GM19240 (cell line): ENCODE measurements around the gene ZFX.
"Not testable (repeated sequence)": the region's sequence is repeated elsewhere in the genome, so short reads cannot be mapped to it uniquely, and the experiment has no call there.

ENCODE experiments used
- DNase-seq: peaks from one replicate; pipeline ENCODE4 v3.0.0; 2011; ENCODE audit warnings: low spot score; ENCODE audit not compliant: insufficient read length

The ZFX gene

DNA sequence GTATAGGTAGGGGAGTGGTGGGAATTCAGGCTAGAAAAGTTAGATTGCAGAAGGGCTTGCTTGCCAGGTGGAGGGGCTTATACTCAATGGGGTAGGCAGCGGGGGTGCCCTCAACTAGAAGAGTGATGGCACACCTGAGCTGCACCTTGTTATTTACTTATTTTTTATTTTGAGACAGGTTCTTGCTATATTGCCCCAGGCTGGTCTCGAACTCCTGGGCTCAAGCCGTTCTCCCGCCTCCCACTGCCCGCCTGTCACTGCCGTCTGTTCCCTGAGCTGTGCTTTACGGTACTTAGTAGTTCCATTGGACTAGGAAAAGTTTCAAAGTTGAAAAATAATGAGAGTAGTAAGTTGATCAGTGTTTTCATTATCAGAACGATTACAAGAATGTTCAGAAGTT, 2.0 kb downstream of the ZFX start:
- DNase-seq, result no peak

DNA sequence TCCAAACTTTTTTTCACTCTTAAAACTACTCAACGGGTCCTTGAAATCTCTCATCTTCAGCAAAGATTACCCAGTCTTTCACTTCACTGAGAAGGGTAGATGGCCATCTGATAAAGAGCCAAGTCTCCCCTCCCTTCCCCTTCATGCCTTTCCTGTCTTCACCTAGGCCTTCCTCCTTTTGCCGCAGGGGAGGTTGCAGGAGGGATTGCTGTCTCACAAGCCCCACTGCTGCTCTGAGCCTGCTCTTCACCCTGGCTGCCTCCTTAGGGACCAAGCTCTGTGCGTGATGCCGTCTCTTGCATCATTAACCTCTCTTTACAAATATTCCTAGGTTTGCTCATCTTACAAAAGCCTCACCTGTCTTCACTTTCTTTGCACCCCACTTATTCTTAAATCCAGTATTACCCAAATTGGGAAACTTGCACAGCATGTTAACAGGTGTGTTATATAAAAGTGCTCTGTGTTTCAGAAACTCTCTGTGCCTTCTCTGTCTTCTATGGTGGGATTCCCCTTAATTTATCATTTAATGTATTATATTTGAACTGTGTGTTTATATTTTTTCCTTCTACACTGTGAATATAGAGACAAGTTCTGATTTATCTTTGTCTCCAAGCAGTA, 3.8 kb downstream of the ZFX start:
- no peak for DNase-seq

DNA sequence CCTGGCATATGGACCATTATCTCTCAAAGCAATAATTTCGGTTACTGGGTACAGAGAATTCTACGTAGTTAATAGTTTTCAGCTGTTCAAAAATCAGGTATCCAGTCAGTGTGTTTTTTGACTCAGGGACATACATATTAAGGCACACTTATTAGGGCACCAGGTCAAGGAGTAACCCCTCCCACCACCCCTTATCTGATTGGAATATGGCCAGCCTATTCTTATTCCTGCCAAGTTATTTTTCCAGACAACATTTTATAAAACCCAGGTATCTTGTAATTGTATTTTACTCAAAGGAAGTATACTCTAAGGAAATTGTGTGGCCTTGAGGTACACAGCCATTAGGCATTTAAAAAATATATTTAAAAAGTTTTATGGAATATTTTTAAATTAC, 4.3 kb downstream of the ZFX start:
- no peak for DNase-seq

DNA sequence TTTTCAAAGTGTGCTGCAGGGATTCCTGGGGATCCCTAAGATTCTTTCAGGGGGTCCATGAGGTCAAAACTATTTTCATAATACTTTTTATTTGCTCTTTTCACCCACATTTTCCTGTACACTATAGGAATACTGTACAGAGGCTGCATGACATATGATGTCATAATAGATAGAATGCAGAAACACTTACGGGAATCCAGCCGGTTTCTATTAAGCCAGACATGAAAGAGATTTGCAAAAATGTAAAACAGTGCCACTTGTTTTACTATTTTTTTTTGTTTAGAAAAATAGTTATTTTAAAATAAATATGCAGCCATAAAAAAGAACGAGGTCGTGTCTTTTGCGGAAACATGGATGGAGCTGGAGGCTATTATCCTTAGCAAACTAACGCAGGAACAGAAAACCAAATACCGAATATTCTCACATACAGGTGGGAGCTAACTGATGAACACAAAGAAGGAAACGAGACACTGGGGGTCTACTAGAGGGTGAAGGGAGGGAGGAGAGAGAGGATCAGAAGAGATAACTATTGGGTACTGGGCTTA, 5.0 kb downstream of the ZFX start:
- no peak for DNase-seq

DNA sequence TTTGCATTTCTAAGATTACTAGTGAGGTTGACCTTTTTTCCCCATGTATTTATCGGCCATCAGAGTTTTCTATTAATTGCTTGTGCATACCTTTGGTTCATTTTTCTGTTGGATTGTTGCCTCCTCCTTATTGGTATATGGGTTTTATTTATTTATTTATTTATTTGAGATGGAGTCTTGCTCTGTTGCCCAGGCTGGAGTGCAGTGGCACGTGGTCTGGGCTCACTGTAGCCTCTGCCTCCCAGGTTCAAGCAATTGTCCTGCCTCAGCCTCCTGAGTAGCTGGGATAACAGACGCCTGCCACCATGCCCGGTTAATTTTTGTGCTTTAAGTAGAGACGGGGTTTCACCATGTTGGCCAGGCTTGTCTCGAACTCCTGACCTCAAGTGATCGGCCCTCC, 6.2 kb downstream of the ZFX start:
- not testable (repeated sequence) for DNase-seq

DNA sequence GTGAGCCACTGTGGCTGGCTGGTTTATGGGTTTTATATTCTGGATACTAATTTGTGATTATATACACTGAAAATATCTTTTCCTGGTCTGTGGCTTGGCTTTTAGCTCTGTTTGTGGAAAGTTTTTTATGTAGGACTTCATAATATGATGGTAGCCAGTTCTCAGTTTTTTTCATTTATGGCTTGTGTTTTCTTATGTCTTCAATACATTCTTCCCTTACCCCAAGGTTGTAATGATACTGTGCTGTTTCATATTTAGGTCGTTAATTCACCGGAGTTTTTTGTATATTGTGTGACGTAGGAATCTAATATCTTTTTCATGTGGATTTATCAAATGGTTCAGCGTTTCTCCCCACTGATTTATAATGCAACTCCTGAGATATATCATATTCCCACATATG, 6.6 kb downstream of the ZFX start:
- DNase-seq, result no peak

DNA sequence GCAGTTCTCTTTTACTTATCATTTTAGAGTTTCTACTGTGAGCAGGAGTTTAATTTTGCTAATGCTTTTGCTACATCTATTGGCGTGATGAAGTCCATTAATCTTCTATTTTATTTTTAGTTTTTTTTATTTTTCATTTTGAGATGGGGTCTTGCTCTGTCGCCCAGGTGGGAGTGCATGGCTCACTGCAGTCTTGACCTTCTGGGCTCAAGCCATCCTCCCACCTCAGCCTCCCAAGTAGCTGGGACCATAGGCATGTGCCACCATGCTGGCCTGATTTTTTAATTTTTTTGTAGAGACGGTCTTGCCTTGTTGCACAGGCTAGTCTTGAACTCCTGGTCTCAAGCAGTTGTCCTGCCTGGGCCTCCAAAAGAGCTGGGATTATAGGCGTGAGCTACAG, 9.4 kb downstream of the ZFX start:
- DNase-seq, result no peak

DNA sequence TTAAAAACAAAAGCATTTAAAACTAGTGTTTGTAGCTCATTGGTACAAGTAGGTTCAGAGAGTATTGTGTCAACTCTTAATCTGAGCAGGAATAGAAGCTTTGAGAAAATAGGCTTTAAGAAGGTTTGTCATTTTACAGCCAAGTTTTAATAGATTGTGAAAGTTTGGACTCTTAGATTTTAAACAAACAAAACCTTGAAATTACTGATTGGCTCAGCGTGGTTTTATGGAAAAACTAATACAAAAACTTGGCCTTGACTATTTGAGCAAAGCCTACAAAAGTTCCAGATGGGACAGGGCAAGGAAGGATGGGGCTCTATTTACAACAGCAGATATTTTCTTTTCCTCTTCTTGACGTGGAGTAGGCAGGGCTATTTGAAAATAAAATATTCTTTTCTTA, 16.5 kb downstream of the ZFX start:
- DNase-seq, result no peak

DNA sequence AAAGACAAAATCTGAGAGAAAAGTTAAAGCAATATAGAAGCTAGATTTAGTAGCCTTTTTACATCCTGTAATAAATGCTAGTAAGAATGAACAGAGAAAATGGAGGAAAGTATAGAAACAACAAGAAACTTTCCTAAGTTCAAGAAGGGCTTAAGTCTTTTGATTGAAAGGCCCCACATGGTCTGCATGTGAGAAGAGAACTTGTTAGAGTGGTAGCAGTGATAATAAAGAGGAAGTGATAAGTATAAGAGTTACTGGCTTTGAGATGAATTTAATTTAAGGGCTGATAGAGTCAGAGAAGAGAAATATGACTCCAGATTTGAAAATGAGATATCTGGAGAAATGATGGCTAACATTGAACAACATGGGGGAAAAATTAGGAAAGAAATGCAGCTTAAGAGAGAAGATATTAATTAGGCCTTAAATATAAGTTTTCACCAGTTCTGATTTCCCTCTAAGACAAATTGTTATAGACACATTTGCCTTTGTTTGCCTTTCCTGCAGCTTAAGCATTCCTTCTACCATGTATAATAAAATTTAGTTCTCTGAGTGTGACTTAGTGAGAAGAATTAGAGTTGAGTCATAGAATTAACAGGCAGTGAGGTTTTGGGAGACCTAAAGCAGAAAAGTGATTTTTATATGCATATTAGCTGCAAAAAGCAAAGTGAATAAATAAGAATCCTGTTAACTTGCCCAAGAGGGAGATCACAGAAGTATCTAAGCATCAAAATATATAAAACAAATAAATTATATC, 18.4 kb downstream of the ZFX start:
- DNase-seq, result no peak

DNA sequence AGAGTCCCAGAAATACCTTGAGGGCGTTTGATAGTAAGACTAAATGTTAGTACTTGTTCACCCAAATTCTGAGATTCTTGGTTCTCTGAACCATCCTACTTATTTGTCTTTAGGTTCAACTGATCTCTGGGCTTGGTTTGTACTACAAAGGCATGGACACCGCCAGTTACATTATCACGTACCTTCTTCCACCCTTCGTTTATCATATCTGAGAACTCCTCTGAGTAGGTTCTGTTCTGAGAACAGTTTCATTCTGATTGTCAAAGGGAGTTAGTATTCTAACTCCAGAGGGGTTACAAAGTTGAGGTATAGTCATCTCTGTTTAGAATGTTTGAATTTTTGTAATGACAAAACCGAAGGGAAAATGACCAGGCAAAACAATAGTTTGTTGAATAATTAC, 19.3 kb downstream of the ZFX start:
- no peak for DNase-seq

DNA sequence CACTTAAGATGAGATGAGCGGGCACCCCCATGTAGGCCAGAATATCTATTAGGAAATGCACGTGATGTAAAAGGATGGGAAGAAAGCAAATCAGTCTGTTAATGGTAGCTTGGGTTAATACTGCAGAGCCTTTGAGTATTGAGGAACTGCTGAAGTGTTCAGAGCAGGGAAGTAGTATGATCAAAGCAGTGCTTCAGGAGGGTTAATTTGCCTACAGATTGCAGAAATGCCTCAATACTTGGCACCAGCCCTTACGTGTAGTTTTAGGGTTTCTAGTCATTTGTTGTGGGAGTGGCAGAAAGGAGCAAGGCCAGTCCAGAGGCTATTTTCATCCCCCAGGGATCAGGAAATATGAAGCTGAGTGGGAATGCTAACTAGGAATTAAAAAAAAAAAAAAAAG, 19.7 kb downstream of the ZFX start:
- no peak for DNase-seq

DNA sequence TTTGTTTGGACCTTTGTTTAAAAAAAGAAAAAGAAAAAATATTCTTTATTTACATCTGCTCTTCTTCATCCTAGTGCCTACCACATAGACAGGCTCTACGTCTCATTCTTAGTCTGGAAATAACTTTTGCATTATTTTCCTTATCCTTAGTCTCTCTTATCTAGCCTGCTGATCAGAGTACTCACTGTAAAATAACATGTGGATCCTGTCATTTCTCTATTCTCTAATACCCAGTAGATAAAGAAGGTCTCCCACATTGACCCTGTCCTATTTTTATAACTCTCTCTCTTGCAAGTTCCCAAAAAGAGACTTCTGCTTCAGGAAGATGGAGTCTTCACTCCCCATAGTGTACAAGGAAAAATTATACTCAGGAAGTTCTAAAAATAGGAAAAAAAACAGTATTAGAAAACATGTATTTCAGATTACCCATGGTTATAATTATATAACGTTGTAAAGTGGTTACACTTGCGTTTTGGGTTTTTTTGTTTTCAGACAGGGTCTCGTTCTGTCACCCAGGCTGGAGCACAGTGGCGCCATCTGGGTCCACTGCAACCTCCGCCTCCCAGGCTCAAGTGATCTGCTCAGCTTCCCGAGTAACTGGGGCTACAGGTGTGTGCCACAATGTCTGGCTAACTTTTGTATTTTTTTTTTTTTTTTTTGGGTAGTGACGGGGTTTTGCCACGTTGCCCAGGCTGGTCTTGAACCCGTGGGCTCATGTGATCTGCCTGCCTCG, 23.8 kb downstream of the ZFX start:
- DNase-seq, result no peak

DNA sequence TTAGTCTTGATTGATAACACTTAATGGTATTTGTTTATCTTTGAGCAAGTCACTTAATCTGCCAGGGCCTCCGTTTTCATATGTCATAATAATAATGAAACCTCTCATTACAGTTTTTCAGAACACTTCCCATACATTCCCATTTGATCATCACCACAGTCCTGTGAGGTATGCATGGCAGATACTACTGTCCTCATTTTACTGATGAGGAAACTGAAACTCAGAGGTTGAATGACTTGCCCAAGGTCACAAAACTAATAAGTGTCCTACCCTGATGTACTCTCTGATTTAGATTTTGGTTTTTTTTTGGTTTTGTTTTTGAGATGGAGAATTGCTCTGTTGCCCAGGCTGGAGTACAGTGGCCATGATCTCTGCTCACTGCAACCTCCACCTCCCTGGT, 25.7 kb downstream of the ZFX start:
- DNase-seq, result no peak

DNA sequence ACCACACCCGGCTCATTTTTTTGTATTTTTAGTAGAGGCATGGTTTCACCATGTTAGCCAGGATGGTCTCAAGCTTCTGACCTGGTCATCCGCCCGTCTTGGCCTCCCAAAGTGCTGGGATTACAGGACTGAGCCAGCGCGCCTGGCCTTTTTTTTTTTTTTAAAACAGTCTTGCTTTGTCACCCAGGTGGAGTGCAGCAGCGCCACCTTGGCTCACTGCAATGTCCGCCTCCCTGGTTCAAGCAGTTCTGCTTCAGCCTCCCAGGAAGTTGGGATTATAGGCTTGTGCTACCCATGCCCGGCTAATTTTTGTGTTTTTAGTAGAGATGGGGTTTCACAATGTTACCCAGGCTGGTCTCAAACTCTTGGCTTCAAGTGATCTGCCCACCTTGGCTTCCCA, 28.9 kb downstream of the ZFX start:
- DNase-seq, result no peak

DNA sequence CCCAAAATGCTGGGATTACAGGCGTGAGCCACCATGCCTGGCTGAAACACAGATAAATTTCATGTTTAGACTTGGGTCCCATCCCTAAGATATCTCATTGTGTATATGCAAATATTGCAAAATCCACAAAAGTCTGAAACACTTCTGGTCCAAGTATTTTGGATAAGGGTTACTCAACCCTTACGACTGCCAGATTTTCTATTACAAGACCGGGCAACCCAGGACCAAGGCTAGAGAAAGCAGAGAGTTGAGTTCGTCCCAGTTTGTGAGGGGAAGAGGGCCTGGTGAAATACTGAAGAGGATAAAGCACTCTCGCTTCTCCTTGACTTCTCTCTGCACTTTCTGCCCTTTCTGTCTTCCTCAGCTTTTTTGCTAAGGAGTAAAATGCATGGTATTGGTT, 34.5 kb downstream of the ZFX start:
- no peak for DNase-seq

DNA sequence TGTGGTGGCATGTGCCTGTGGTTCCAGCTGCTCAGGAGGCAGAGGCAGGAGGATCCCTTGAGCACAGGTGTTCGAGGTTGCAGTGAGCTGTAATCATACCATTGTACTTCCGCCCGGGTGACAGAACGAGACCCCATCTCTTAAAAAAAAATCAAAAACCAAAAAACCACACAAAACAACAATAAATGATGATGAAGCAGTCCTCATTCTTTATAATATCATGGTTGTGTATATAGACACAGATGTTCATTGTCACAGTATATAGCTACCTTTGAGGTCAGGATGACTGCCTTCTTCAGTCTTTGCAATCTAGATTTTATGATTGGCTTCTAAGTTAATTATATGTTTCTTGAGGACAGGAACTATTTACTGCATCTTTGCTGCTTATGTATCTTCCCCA, 37.0 kb downstream of the ZFX start:
- DNase-seq, result no peak

DNA sequence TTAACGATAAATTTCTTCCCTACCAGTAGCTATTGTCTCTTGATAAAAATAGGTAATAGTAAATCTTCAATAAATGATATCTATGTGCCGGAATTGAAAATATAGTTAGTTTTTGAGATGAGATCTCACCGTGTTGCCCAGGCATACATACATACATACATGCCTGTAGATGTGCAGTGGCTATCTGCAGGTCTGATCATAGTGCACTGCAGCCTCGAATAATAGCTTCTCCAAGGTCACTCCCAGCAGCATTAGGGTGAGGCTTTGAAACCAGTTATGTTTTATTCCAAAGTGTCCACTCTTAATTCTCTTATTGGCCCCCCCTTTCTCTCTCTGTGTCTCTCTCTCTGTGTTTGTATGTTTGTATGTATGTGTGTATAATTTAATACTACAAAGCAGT, 37.5 kb downstream of the ZFX start:
- no peak for DNase-seq

DNA sequence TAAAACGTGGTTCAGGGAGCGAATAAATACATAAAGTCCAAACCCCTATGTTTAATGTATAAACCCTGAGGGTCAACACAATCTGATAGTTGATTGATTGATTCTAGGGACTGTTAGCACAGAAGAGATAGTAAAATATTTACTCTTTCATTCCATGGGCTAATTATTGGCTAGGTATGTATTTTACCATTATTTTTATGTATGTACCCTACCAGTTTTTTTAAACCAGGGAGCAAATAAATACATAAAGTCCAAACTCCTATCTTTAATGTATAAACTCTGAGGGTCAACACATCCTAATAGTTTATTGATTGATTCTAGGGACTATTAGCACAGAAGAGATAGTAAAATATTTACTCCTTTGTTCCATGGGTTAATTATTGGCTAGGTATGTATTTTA, 40.0 kb downstream of the ZFX start:
- no peak for DNase-seq

DNA sequence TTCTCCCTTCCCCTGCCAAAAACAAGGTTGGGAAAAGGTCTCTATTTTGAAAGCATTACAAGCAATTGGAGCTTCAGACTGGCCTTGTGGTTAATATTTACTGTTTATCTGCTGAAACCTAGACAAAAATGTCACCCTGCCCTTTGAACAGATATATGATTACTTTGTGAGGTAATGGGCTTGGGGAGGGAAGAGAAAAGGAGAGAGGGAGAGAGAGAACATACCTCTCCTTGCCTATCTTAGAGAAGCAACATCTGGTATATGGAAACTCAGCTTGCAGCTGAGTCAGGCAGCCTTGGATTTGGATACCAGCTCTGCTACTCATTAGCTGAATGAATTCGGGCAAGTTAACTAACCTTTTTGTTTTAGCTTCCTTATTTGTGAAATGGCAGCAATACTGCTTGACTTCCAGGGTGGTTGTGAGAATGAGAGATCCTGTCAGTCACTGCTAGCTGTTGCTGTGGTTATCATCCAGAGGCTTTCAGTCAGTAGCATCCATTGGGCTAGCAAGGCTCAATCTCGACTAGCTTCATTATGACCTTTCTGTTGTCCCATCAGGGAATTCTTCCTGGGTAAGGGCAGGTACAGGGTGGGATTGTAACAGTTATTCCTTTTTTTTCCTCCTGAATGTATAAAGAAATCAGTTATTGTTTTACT, 41.1 kb downstream of the ZFX start:
- no peak for DNase-seq

DNA sequence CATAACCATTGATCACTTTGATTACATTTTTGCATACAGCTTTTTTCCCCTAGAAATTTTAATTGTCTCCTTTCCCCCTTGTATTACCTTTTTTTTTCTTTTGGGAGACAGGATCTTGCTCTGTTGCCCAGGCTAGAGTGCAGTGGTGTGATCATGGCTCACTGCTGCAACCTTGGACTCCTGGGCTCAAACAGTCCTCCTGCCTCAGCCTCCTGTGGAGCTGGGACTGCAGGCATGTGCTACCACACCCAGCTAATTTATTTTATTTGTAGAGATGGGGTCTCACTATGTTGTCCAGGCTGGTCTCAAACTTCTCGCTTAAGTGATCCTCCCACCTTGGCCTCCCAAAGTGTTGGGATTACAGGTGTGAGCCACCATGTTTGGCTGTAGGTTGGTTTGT, 47.0 kb downstream of the ZFX start:
- DNase-seq, result no peak

DNA sequence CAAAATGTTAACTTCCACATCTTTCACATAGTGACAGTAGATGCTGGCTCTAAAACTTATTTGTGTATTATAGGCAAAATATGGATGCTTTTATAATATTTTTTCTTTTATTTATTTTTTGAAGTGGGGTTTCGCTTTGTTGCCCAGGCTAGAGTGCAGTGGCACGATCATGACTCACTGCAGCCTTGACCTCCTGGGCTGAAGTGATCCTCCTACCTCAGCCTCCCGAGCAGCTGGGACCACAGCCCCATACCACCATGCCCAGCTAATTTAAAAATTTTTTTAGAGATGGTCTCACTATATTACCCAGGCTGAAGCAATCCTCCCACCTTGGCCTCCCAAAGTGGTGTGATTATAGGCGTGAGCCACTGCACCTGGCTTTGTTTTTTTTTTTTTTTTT, 48.6 kb downstream of the ZFX start:
- no peak for DNase-seq

DNA sequence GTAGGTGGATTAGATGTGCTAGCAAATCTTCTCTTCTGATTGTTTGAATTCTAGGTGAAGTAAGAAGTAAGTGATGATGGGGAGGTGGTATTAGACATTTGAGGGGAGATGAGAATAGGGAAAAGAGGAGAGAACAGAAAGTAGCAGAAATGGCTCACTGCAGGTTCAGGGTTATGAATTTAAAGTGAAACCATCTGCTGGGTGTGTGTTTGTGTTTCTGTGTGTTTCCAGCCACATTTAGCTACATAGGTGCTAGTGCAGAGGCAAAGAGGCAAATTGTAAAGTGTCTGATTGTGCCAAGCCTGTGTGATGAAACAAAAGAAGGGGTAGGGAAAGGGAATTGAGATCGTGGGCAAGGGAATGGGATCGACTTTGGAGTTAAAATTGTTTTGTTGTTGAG, 50.6 kb downstream of the ZFX start:
- no peak for DNase-seq
